ENCODE measurements around the gene ARHGEF28.

ARHGEF28 gene

GRCh38 chr5:73966451-73966850 is 340.5 kb downstream of the ARHGEF28 start:
- H3K36me3 ChIP-seq (ENCODE audit: control insufficient read depth, insufficient read depth, low read length), result no peaks in the 10 kb centered on the region
- DNase-seq (ENCODE audit: extremely low read depth, insufficient read length), result no peak
- TF ChIP-seq, protein P1, sequence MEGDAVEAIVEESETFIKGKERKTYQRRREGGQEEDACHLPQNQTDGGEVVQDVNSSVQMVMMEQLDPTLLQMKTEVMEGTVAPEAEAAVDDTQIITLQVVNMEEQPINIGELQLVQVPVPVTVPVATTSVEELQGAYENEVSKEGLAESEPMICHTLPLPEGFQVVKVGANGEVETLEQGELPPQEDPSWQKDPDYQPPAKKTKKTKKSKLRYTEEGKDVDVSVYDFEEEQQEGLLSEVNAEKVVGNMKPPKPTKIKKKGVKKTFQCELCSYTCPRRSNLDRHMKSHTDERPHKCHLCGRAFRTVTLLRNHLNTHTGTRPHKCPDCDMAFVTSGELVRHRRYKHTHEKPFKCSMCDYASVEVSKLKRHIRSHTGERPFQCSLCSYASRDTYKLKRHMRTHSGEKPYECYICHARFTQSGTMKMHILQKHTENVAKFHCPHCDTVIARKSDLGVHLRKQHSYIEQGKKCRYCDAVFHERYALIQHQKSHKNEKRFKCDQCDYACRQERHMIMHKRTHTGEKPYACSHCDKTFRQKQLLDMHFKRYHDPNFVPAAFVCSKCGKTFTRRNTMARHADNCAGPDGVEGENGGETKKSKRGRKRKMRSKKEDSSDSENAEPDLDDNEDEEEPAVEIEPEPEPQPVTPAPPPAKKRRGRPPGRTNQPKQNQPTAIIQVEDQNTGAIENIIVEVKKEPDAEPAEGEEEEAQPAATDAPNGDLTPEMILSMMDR (IDR thresholded peaks at IDR 0.05; ENCODE audit: insufficient read depth, low read length, poor library complexity, severe bottlenecking), result no peak

GRCh38 chr5:73967347-73967746 is 341.4 kb downstream of the ARHGEF28 start:
- DNase-seq (ENCODE audit: extremely low read depth, insufficient read length), result no peak
- H3K27me3 ChIP-seq (replicated peaks; ENCODE audit: control insufficient read depth, insufficient read depth, low read length), result no peaks in the 10 kb centered on the region; the same call in 1 of the 2 replicates
- no peak overlapping the region for H3K4me3 ChIP-seq (replicated peaks; ENCODE audit: low read depth, low read length)
- TF ChIP-seq, protein P1 (IDR thresholded peaks at IDR 0.05; ENCODE audit: insufficient read depth, low read length, poor library complexity, severe bottlenecking), result no peak
- no peaks in the 10 kb centered on the region for H3K36me3 ChIP-seq (ENCODE audit: control insufficient read depth, insufficient read depth, low read length)

More at GRCh38 chr5:73966451-73966850, 340.5 kb downstream of the ARHGEF28 start:
- Histone ChIP-seq H3K27me3 (replicated peaks; ENCODE audit: control insufficient read depth, insufficient read depth, low read length) (no peaks in the 10 kb centered on the region; the same call in 1 of the 2 replicates), H3K4me3 (replicated peaks; ENCODE audit: low read depth, low read length) (no peak overlapping the region)

GRCh38 chr5:73968246-73968645 is 342.2 kb downstream of the ARHGEF28 start:
- TF ChIP-seq, protein P1 (IDR thresholded peaks at IDR 0.05; ENCODE audit: insufficient read depth, low read length, poor library complexity, severe bottlenecking), result no peak
- H3K4me3 ChIP-seq (replicated peaks; ENCODE audit: low read depth, low read length), result no peak overlapping the region

DNA sequence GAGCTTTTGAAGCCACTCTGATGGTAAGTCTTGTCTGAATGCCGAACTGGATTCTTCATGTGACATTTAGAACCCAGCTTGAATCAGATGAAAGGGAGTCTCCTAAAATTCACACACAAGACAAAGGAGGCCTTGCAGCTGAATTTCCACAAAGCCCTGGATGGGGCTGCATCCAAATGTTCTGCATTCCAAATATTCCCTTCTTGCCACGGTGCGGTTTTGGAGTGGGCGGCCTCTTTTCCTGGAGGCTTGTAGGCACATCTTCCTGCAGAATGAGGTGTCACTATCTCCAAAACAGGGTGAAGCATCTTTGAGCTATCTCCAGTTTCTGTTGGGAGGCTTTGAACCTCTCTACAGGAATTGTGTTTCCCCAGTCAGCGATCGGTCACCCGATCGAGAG is 342.7 kb downstream of the ARHGEF28 start:
- TF ChIP-seq, protein P1 (IDR thresholded peaks at IDR 0.05; ENCODE audit: insufficient read depth, low read length, poor library complexity, severe bottlenecking), result no peak
- Histone ChIP-seq H3K27me3 (replicated peaks; ENCODE audit: control insufficient read depth, insufficient read depth, low read length) (no peaks in the 10 kb centered on the region), H3K36me3 (ENCODE audit: control insufficient read depth, insufficient read depth, low read length) (no peaks in the 10 kb centered on the region), H3K4me3 (replicated peaks; ENCODE audit: low read depth, low read length) (no peak overlapping the region)
- no peak for DNase-seq (ENCODE audit: extremely low read depth, insufficient read length)

More at GRCh38 chr5:73968246-73968645, 342.2 kb downstream of the ARHGEF28 start:
- no peak for DNase-seq (ENCODE audit: extremely low read depth, insufficient read length)
- H3K27me3 ChIP-seq (replicated peaks; ENCODE audit: control insufficient read depth, insufficient read depth, low read length), result no peaks in the 10 kb centered on the region
- no peaks in the 10 kb centered on the region for H3K36me3 ChIP-seq (ENCODE audit: control insufficient read depth, insufficient read depth, low read length)

DNA sequence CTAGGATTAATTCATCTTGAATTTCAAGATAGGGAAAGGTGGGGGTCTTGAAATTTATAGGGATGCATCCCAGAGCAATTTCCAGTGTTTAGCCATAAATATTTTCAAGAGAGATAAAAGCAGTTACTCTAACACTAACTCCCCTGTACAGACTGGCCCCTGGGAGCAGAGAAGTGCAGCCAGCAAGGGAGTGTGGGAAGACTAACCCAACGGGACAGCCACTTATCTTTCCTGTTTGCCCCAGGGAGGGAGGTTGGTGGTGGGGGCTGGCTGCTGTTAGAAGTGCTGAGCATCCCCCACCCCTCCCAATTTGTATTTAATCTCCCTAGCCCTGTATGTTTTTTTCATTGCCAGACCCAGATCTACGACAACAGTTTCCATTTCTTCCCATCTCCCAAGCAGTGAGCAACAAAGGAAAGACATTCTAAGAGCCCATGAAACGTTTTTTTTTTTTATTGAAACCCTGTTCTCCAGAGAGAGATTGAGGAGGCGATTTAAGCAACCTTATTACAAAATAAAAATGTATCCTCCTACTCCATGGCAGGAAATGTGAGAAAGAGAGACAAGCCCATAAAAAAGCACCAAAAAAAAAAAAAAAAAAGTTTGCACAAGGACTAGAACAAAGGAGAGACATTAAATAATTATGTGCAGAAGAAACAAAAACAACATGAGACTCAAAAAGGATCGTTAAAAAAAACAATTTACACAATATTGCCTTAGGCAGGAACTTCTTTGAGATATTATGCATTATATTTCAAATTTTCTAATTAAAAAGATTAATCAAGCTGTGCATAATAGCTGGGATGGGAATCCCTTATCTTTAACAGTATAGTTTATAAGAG is 343.4 kb downstream of the ARHGEF28 start:
- no peak for DNase-seq (ENCODE audit: extremely low read depth, insufficient read length)
- Histone ChIP-seq H3K36me3 (ENCODE audit: control insufficient read depth, insufficient read depth, low read length) (no peaks in the 10 kb centered on the region), H3K27me3 (replicated peaks; ENCODE audit: control insufficient read depth, insufficient read depth, low read length) (no peaks in the 10 kb centered on the region), H3K4me3 (replicated peaks; ENCODE audit: low read depth, low read length) (no peak overlapping the region)
- TF ChIP-seq, protein P1 (IDR thresholded peaks at IDR 0.05; ENCODE audit: insufficient read depth, low read length, poor library complexity, severe bottlenecking), result no peak

Measured in GM06990 (cell line).